HCT116 (cell line): ENCODE data around the gene FAM117A. TPM values are rescaled to one million over a fixed set of nuclear protein-coding genes. Genes with fewer than 3 reads are reported as not detected.

ENCODE experiments used
- ATAC-seq: fragments of 200-7000 bp; cut with Tn5 transposase; 2 replicates; pipeline ENCODE4 v1.9.1; 2020; ENCODE audit warnings: mild to moderate bottlenecking, moderate library complexity
- BruUV-seq: library from RNA; stranded (reverse); fragments of 400-500 nt; replicated peaks from 2 replicates; lab custom pipeline; 2021; lab: Mats Ljungman, UMichigan
- CTCF ChIA-PET: fragments of 300-600 bp; sonication (Branson Sonifier 250); formaldehyde crosslinking; loops from one replicate; lab custom pipeline; 2021; ENCODE audit warnings: antibody characterized with exemption; lab: Charles Lee
- POLR2A ChIA-PET: fragments of 300-600, 350-600 bp; sonication (Branson Sonifier 250); formaldehyde crosslinking; loops from one replicate; lab custom pipeline; 2021; ENCODE audit warnings: antibody characterized with exemption; lab: Charles Lee
- RAD21 ChIA-PET, 2 experiments: fragments of 300-600 bp; sonication (Branson Sonifier 250); formaldehyde crosslinking; loops; one replicate each; lab custom pipeline; 2023; ENCODE audit warnings: low total read pairs in 2 of 2; ENCODE audit not compliant: uncharacterized antibody in 2 of 2, unreplicated experiment in 2 of 2, low non-redundant PET in 1 of 2; lab: Charles Lee
- DNase-seq: peaks from one replicate; pipeline ENCODE4 v3.0.0-alpha.2; 2010; ENCODE audit warnings: low read depth, low spot score
- H2AFZ ChIP-seq: fragments of 200-600 bp; shearing (Covaris generic), sonication (generic); 2 replicates; pipeline ENCODE4 v1.6.1; 2017; ENCODE audit warnings: low read depth, mixed run types, mixed read lengths, antibody characterized with exemption, low read length; ENCODE audit not compliant: poor library complexity, severe bottlenecking
- H3K27ac ChIP-seq: 2 replicates; pipeline ENCODE4 v1.5.1; 2012; ENCODE audit warnings: low read depth, low read length
- H3K27me3 ChIP-seq: fragments of 200-600 bp; sonication (generic); 2 replicates; pipeline ENCODE4 v1.6.1; 2016; ENCODE audit warnings: mixed run types, low read length, mixed read lengths; ENCODE audit not compliant: insufficient read depth
- H3K36me3 ChIP-seq, 2 experiments: fragments of 200-500 bp in 1 of 2; fragments of 200-600 bp in 1 of 2; sonication (Bioruptor generic) in 1 of 2; sonication (generic) in 1 of 2; 2 replicates each; pipeline versions ENCODE4 v1.5.1 to v1.6.1; 2014 to 2016; ENCODE audit warnings: low read length in 2 of 2, inconsistent platforms in 1 of 2, mixed read lengths in 1 of 2, mixed run types in 1 of 2; ENCODE audit not compliant: insufficient read depth in 2 of 2, control insufficient read depth in 1 of 2
- H3K4me1 ChIP-seq, 2 experiments: fragments of 200-600 bp in 1 of 2; sonication (generic) in 1 of 2; 2 replicates each; pipeline versions ENCODE4 v1.5.1 to v1.6.1; 2012 to 2017; ENCODE audit warnings: low read length in 2 of 2, inconsistent platforms in 1 of 2, mild to moderate bottlenecking in 1 of 2, mixed read lengths in 1 of 2, mixed run types in 1 of 2, moderate library complexity in 1 of 2; ENCODE audit not compliant: insufficient read depth in 2 of 2, control insufficient read depth in 1 of 2
- H3K4me2 ChIP-seq: fragments of 200-600 bp; sonication (generic); 2 replicates; pipeline ENCODE4 v1.6.1; 2017; ENCODE audit warnings: mixed run types, low read length, mixed read lengths
- H3K4me3 ChIP-seq, 2 experiments: fragments of 200-600 bp in 1 of 2; sonication (generic) in 1 of 2; replicated peaks in 1 of 2; 2 replicates each; pipeline ENCODE4 v1.5.1; 2011 to 2016; ENCODE audit warnings: low read length in 2 of 2, control low read depth in 1 of 2, low read depth in 1 of 2, mild to moderate bottlenecking in 1 of 2, mixed read lengths in 1 of 2, mixed run types in 1 of 2
- H3K79me2 ChIP-seq: fragments of 200-600 bp; sonication (generic); 2 replicates; pipeline ENCODE4 v1.6.1; 2017; ENCODE audit warnings: mild to moderate bottlenecking, mixed run types, low read length, moderate library complexity, mixed read lengths; ENCODE audit not compliant: insufficient read depth
- H3K9ac ChIP-seq: fragments of 200-600 bp; sonication (generic); 2 replicates; pipeline ENCODE4 v1.6.1; 2016; ENCODE audit warnings: low read length, mixed read lengths
- H3K9me2 ChIP-seq: fragments of 200-600 bp; sonication (generic), shearing (Covaris generic); 2 replicates; pipeline ENCODE4 v1.6.1; 2017; ENCODE audit warnings: mixed run types, mild to moderate bottlenecking, moderate library complexity; ENCODE audit not compliant: insufficient read depth
- H3K9me3 ChIP-seq, 2 experiments: fragments of 200-500 bp in 1 of 2; fragments of 200-600 bp in 1 of 2; sonication (Bioruptor generic) in 1 of 2; sonication (generic) in 1 of 2; 2 replicates each; pipeline ENCODE4 v1.6.1; 2014 to 2017; ENCODE audit warnings: low read length in 2 of 2, mixed read lengths in 2 of 2, inconsistent platforms in 1 of 2, low read depth in 1 of 2, mild to moderate bottlenecking in 1 of 2, mixed run types in 1 of 2, moderate library complexity in 1 of 2; ENCODE audit not compliant: control insufficient read depth in 1 of 2, insufficient read depth in 1 of 2
- H4K20me1 ChIP-seq: fragments of 200-600 bp; sonication (generic), shearing (Covaris generic); 2 replicates; pipeline ENCODE4 v1.6.1; 2017; ENCODE audit warnings: mixed run types, mild to moderate bottlenecking, moderate library complexity; ENCODE audit not compliant: insufficient read depth
- CEBPB ChIP-seq: IDR thresholded peaks from 2 replicates; pipeline ENCODE4 v1.6.1; 2012; ENCODE audit warnings: low read depth
- ELF1 ChIP-seq: IDR thresholded peaks from 2 replicates; pipeline ENCODE4 v1.6.1; 2012; ENCODE audit warnings: low read depth, borderline replicate concordance
- EZH2 ChIP-seq: fragments of 200-600 bp; sonication (generic); IDR thresholded peaks from 2 replicates; pipeline ENCODE4 v1.6.1; 2017; ENCODE audit warnings: antibody characterized with exemption, mixed run types
- JUND ChIP-seq: IDR thresholded peaks from 2 replicates; pipeline ENCODE4 v1.6.1; 2012
- POLR2AphosphoS5 ChIP-seq: IDR thresholded peaks from 2 replicates; pipeline ENCODE4 v1.6.1; 2011; ENCODE audit warnings: mild to moderate bottlenecking, low read depth, low read length, moderate library complexity
- RAD21 ChIP-seq: IDR thresholded peaks from 2 replicates; pipeline ENCODE4 v1.6.1; 2012; ENCODE audit warnings: low read depth, mild to moderate bottlenecking
- SRF ChIP-seq: IDR thresholded peaks from 2 replicates; pipeline ENCODE4 v1.6.1; 2012; ENCODE audit warnings: low read depth
- YY1 ChIP-seq: IDR thresholded peaks from 2 replicates; pipeline ENCODE4 v1.6.1; 2011; ENCODE audit warnings: low read length, low read depth, moderate library complexity, mild to moderate bottlenecking; ENCODE audit not compliant: insufficient replicate concordance; ENCODE audit errors: extremely low read depth
- ZNF274 ChIP-seq: fragments of 200-500 bp; sonication (Bioruptor generic); IDR thresholded peaks from 2 replicates; pipeline ENCODE4 v1.6.1; 2014; ENCODE audit warnings: mild to moderate bottlenecking, low read depth, low read length, inconsistent platforms
- intact Hi-C: fragments of 100-400 bp; cut with micrococcal nuclease; formaldehyde crosslinking; loops from 2 replicates; pipeline ENCODE4 v1.10.0; 2022
- total RNA-seq: library from RNA; stranded (reverse); gene quantifications from one replicate; pipeline ENCODE4 v1.2.1, GENCODE V29; 2021; ENCODE audit not compliant: unreplicated experiment
- TF ChIP-seq, protein P1 (sequence below): IDR thresholded peaks from 2 replicates; pipeline ENCODE4 v1.6.1; 2012

Gene FAM117A
- total RNA-seq, 1 experiment from 2014 or later, result 12.8 TPM

DNA sequence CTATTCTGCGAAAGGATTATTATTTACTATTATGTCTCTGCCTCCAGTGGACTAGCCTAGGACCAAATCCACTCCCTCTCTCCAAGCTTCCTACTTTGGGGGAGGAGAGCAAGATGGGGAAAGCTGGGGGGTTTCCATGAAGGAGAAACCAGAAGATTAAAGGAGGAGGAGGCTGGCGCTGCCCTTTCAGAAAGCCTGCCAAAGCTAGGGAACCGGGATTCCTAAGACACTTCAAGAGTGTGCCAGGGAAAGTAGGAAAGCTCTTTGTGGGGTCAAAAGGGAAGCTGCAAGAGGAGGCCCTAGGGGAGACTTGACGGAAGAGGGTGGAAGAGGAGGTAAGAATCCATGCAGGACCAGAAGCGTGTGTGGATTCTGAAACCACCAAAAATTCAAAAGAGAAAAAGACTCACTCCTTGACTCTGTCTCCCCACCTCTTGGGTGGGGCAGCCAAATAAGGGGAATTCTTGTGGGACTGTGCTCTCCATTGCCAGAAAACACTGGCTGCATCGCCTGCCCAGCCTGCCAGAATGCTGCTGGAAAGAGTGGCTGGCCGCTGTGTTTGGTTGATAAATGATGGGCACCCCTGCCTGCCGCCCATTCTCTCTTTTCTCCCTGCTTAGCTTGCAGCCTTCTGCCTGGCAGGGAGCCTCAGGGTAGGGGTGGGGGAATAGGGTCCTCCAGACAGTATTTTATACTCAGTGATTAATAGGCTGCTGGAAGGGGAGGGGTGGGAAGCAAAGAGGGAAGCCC lies 12.8 kb upstream of the FAM117A start:
- Histone ChIP-seq H2AFZ (no peak overlapping the region), H3K36me3 (no peaks in the 10 kb centered on the region), H3K27ac (no peak overlapping the region), H3K4me3 (no peak overlapping the region), H3K9me2 (no peaks in the 10 kb centered on the region), H3K27me3 (no peaks in the 10 kb centered on the region), H3K9me3 (no peaks in the 10 kb centered on the region), H3K4me2 (no peak overlapping the region), H3K79me2 (no peaks in the 10 kb centered on the region), H3K4me1 (no peaks in the 10 kb centered on the region), H3K9ac (no peak overlapping the region), H4K20me1 (no peaks in the 10 kb centered on the region)
- BruUV-seq, result no TSS peak
- DNase-seq (no peak), ATAC-seq (no peak)
- intact Hi-C loops, result no loop called here
- TF ChIP-seq CEBPB (no peak), RAD21 (no peak), ELF1 (no peak), SRF (no peak), JUND (no peak), ZNF274 (no peak)
- TF ChIP-seq, protein P1, sequence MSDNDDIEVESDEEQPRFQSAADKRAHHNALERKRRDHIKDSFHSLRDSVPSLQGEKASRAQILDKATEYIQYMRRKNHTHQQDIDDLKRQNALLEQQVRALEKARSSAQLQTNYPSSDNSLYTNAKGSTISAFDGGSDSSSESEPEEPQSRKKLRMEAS, result no peak
- ChIA-PET RAD21 (no interaction called here), CTCF (interaction anchor here (0.9 to 1.3 kb wide), 2 partner anchors 27 to 68 kb away, joined by 3 read pairs; no protein-coding TSS in a partner anchor), POLR2A (interaction anchor here (1.0 kb wide), 1 partner anchor 12 kb away, joined by 7 read pairs; the partner anchor contains the start of gene FAM117A)

DNA sequence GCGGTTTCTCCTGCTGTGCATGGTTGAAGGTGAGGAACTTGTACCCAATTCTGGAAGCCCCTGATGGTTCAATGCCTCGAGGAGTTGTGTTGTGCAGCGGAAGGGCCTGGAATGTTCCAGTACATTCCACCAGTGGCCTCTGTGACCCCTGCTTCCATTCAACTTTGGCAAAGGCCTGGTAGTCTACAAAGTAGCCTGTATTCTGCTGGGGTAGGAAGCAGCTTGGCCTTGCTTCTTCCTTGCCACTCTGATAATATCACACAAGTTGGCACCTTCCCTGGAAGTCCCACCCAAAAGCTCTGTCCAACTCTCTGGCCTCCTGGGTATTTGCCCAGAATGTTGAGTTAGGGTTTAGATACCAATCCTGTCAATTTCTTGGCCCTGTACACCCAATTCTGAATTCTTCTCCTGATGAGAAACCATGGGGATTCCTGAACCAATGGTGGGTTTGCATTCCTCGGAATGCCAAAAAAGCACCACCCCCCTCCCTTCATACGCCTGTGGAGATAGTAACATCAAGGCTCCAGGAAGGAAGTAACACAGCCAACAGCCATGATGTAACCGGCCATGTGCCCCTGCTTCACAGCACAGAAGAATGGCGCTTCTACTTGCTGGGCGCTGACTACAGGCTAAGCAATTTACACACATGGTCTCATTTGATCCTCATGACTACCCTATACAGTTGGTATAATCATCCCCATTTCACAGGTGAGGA lies 11.8 kb upstream of the FAM117A start:
- no TSS peak for BruUV-seq
- H4K20me1 ChIP-seq, result no peaks in the 10 kb centered on the region
- H3K4me2 ChIP-seq, result no peak overlapping the region
- TF ChIP-seq EZH2 (no peak), POLR2AphosphoS5 (no peak), CEBPB (no peak), YY1 (no peak)
- H3K4me1 ChIP-seq, result no peaks in the 10 kb centered on the region
- H2AFZ ChIP-seq, result no peak overlapping the region
- CTCF ChIA-PET, result no interaction called here
- no peaks in the 10 kb centered on the region for H3K79me2 ChIP-seq
- H3K27me3 ChIP-seq, result no peaks in the 10 kb centered on the region
- H3K9ac ChIP-seq, result no peak overlapping the region
- POLR2A ChIA-PET, result interaction anchor here (0.6 kb wide), 1 partner anchor 47 kb away, joined by 3 read pairs; no protein-coding TSS in a partner anchor
- RAD21 ChIA-PET, result no interaction called here
- intact Hi-C loops, result no loop called here
- H3K9me2 ChIP-seq, result no peaks in the 10 kb centered on the region
- H3K27ac ChIP-seq, result no peak overlapping the region
- no peak for ATAC-seq
- no peak overlapping the region for H3K4me3 ChIP-seq
- no peaks in the 10 kb centered on the region for H3K9me3 ChIP-seq
- no peak for DNase-seq
- H3K36me3 ChIP-seq, result no peaks in the 10 kb centered on the region
